SU-DHL-6 (cell line): ENCODE results near the gene ZSCAN29.

Experiments
- H2AFZ ChIP-seq: fragments of 200-600 bp; sonication (generic); 2 replicates; pipeline ENCODE4 v1.6.1; 2014; ENCODE audit warnings: low read depth, mild to moderate bottlenecking, moderate library complexity, mixed read lengths, antibody characterized with exemption, low read length; ENCODE audit not compliant: severe bottlenecking
- H3F3A ChIP-seq: fragments of 200-600 bp; shearing (Covaris generic); 2 replicates; pipeline ENCODE4 v1.6.0; 2016; ENCODE audit warnings: antibody characterized with exemption, mild to moderate bottlenecking; ENCODE audit not compliant: insufficient read depth
- H3K27ac ChIP-seq: fragments of 200-600 bp; sonication (generic); 2 replicates; pipeline ENCODE4 v1.5.1; 2016; ENCODE audit warnings: low read depth, mild to moderate bottlenecking, low read length, moderate library complexity, mixed read lengths
- H3K27me3 ChIP-seq: fragments of 200-600 bp; sonication (generic), shearing (Covaris generic); 2 replicates; pipeline ENCODE4 v1.6.0; 2014; ENCODE audit warnings: mild to moderate bottlenecking, low read length
- H3K36me3 ChIP-seq: fragments of 200-600 bp; sonication (generic); 2 replicates; pipeline ENCODE4 v1.6.1; 2014; ENCODE audit warnings: mild to moderate bottlenecking, low read length, mixed read lengths
- H3K4me2 ChIP-seq: fragments of 300-600, 200-600 bp; shearing (Covaris generic), sonication (generic); 2 replicates; pipeline ENCODE4 v1.6.0; 2014; ENCODE audit warnings: low read length, low read depth, mild to moderate bottlenecking; ENCODE audit not compliant: poor library complexity, severe bottlenecking
- H3K4me3 ChIP-seq: fragments of 200-600 bp; sonication (generic); 2 replicates; pipeline ENCODE4 v1.5.1; 2014; ENCODE audit warnings: antibody characterized with exemption, low read length, mild to moderate bottlenecking, mixed read lengths; ENCODE audit not compliant: insufficient read depth, poor library complexity, severe bottlenecking
- H3K79me2 ChIP-seq: fragments of 200-600 bp; sonication (generic); 2 replicates; pipeline ENCODE4 v1.6.1; 2014; ENCODE audit warnings: mild to moderate bottlenecking, low read length, moderate library complexity; ENCODE audit not compliant: insufficient read depth
- H3K9ac ChIP-seq: fragments of 200-600 bp; sonication (generic); 2 replicates; pipeline ENCODE4 v1.7.0; 2014; ENCODE audit warnings: mild to moderate bottlenecking, low read length
- H3K9me2 ChIP-seq: fragments of 200-600 bp; sonication (generic); replicated peaks from 2 replicates; pipeline ENCODE4 v1.6.1; 2014; ENCODE audit warnings: low read length; ENCODE audit not compliant: insufficient read depth
- H3K9me3 ChIP-seq: fragments of 200-600 bp; sonication (generic); 2 replicates; pipeline ENCODE4 v1.6.1; 2014; ENCODE audit warnings: low read length, mixed read lengths; ENCODE audit not compliant: insufficient read depth
- H4K20me1 ChIP-seq: fragments of 200-600 bp; sonication (generic); 2 replicates; pipeline ENCODE4 v1.6.1; 2014; ENCODE audit warnings: low read depth, mild to moderate bottlenecking, antibody characterized with exemption, low read length, moderate library complexity, mixed read lengths
- CTCF ChIP-seq: fragments of 200-600 bp; sonication (generic); IDR thresholded peaks from one replicate; pipeline ENCODE4 v1.5.1; 2017; ENCODE audit warnings: antibody characterized with exemption, mild to moderate bottlenecking, low read length, moderate library complexity; ENCODE audit not compliant: insufficient read depth, poor library complexity, severe bottlenecking
- EZH2phosphoT487 ChIP-seq: fragments of 200-600 bp; sonication (generic), shearing (Covaris generic); conservative IDR thresholded peaks from 2 replicates; pipeline ENCODE4 v1.6.1; 2018; ENCODE audit warnings: mild to moderate bottlenecking, antibody characterized with exemption, low read length, moderate library complexity, mixed read lengths

The ZSCAN29 gene

GRCh38 chr15:43406808-43407207 is 36.0 kb upstream of the ZSCAN29 start:
- no peak overlapping the region for H3K9ac ChIP-seq
- H3F3A ChIP-seq = peaks cover 4% of the 10 kb centered on the region; the same call in 1 of the 2 replicates
- no peak overlapping the region for H3K4me2 ChIP-seq
- H3K79me2 ChIP-seq = no peaks in the 10 kb centered on the region
- no peak overlapping the region for H2AFZ ChIP-seq
- H3K36me3 ChIP-seq = peaks cover 35% of the 10 kb centered on the region
- no peak overlapping the region for H3K4me3 ChIP-seq
- H3K9me2 ChIP-seq = no peaks in the 10 kb centered on the region
- H3K27me3 ChIP-seq = no peaks in the 10 kb centered on the region
- no peaks in the 10 kb centered on the region for H3K9me3 ChIP-seq
- no peak overlapping the region for H3K27ac ChIP-seq
- TF ChIP-seq EZH2phosphoT487 = no peak
- TF ChIP-seq CTCF = no peak
- no peaks in the 10 kb centered on the region for H4K20me1 ChIP-seq

- no peaks in the 10 kb centered on the region for H4K20me1 ChIP-seq
- no peaks in the 10 kb centered on the region for H3K9me2 ChIP-seq
- no peak overlapping the region for H3K27ac ChIP-seq
- H3K36me3 ChIP-seq = peaks cover 35% of the 10 kb centered on the region
- no peak overlapping the region for H3K9ac ChIP-seq
- H3K79me2 ChIP-seq = no peaks in the 10 kb centered on the region
- H3K4me2 ChIP-seq = no peak overlapping the region
- no peak overlapping the region for H3K4me3 ChIP-seq
- no peaks in the 10 kb centered on the region for H3K9me3 ChIP-seq
- H3K27me3 ChIP-seq = no peaks in the 10 kb centered on the region
- TF ChIP-seq EZH2phosphoT487 = no peak
- no peak for TF ChIP-seq CTCF
- peaks cover 4% of the 10 kb centered on the region; the same call in 1 of the 2 replicates for H3F3A ChIP-seq
- no peak overlapping the region for H2AFZ ChIP-seq
These were observed 35.3 kb upstream of the ZSCAN29 start for GRCh38 chr15:43406189-43406588.

DNA sequence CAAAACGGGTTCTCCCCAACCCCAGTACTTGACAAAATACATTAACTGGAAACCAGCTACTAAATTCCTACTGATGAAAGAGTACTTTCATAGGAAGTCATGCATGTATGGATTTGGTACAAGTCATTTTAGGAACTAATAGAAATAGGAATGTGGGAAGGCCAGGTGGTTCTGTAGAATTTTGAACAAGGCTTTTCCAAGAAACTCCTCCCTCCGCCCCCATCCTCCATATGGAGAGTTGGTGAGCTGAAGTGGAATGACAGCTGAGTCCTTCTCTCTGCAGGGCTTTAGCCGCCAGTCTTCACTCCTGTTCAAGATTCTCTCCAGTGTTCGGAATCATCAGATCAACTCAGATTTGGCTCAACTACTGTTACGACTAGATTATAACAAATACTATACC is 33.3 kb upstream of the ZSCAN29 start:
- TF ChIP-seq CTCF = no peak
- no peak for TF ChIP-seq EZH2phosphoT487
- no peak overlapping the region for H3K4me2 ChIP-seq
- H3K4me3 ChIP-seq = no peak overlapping the region
- no peaks in the 10 kb centered on the region for H3K27me3 ChIP-seq
- no peaks in the 10 kb centered on the region for H3K9me2 ChIP-seq
- H3K79me2 ChIP-seq = no peaks in the 10 kb centered on the region
- H3K36me3 ChIP-seq = peaks cover 35% of the 10 kb centered on the region
- H3K27ac ChIP-seq = no peak overlapping the region
- H3F3A ChIP-seq = no peaks in the 10 kb centered on the region
- H3K9me3 ChIP-seq = no peaks in the 10 kb centered on the region
- H3K9ac ChIP-seq = no peak overlapping the region
- no peak overlapping the region for H2AFZ ChIP-seq
- no peaks in the 10 kb centered on the region for H4K20me1 ChIP-seq
